Cortex of kidney (tissue), 1 donor: Measurements from ENCODE around the gene MET.

Source experiments
- DNase-seq: peaks from one replicate; lab custom pipeline; 2025; lab: John Stamatoyannopoulos, UW

The MET gene

GRCh38 chr7:116785843-116786242, 113.8 kb downstream of the MET start:
- DNase-seq = no peak

- no peak for DNase-seq
Observed at GRCh38 chr7:116786791-116787443, 114.9 kb downstream of the MET start.

GRCh38 chr7:116787881-116788280, 115.9 kb downstream of the MET start:
- no peak for DNase-seq

GRCh38 chr7:116788572-116789197, 116.7 kb downstream of the MET start:
- DNase-seq = no peak

- no peak for DNase-seq
Observed at GRCh38 chr7:116790025-116790424, 118.0 kb downstream of the MET start.

- DNase-seq = no peak
Observed at GRCh38 chr7:116792813-116793212, 120.8 kb downstream of the MET start.

GRCh38 chr7:116793795-116794340, 121.9 kb downstream of the MET start:
- DNase-seq = no peak

GRCh38 chr7:116796471-116796870, 124.5 kb downstream of the MET start:
- DNase-seq = no peak

- no peak for DNase-seq
Observed at GRCh38 chr7:116797612-116798011, 125.6 kb downstream of the MET start.

GRCh38 chr7:116798232-116798631, 126.2 kb downstream of the MET start:
- DNase-seq = no peak

- DNase-seq = no peak
Observed at GRCh38 chr7:116799916-116800315, 127.9 kb downstream of the MET start.

GRCh38 chr7:116800594-116800993, 128.6 kb downstream of the MET start:
- no peak for DNase-seq

- DNase-seq = no peak
Observed at GRCh38 chr7:116801092-116801710, 129.2 kb downstream of the MET start.

- DNase-seq = no peak
Observed at GRCh38 chr7:116802144-116802745, 130.2 kb downstream of the MET start.

GRCh38 chr7:116802746-116803152, 130.8 kb downstream of the MET start:
- DNase-seq = no peak

GRCh38 chr7:116804471-116804870, 132.5 kb downstream of the MET start:
- DNase-seq = no peak

- no peak for DNase-seq
Observed at GRCh38 chr7:116805100-116805544, 133.1 kb downstream of the MET start.

- DNase-seq = no peak
Observed at GRCh38 chr7:116806046-116806944, 134.3 kb downstream of the MET start.

- no peak for DNase-seq
Observed at GRCh38 chr7:116807011-116807560, 135.1 kb downstream of the MET start.

- no peak for DNase-seq
Observed at GRCh38 chr7:116809636-116810266, 137.8 kb downstream of the MET start.
